MM.1S (cell line): Measurements from ENCODE around the gene AURKB.

Experiments
- EZH2 ChIP-seq: fragments of 300-600 bp; sonication (generic); optimal IDR thresholded peaks from 2 replicates; pipeline ENCODE3; 2017; ENCODE audit warnings: low read depth, mild to moderate bottlenecking, antibody characterized with exemption, low read length, mixed read lengths
- EZH2phosphoT487 ChIP-seq: fragments of 300-600 bp; sonication (generic); IDR thresholded peaks from 2 replicates; pipeline ENCODE4 v1.6.1; 2018; ENCODE audit warnings: antibody characterized with exemption, low read length
- TF ChIP-seq, protein P1 (sequence below): fragments of 300-600 bp; sonication (generic); IDR thresholded peaks from 2 replicates; pipeline ENCODE4 v1.5.1; 2016; ENCODE audit warnings: antibody characterized with exemption, low read length, mixed read lengths

DNA sequence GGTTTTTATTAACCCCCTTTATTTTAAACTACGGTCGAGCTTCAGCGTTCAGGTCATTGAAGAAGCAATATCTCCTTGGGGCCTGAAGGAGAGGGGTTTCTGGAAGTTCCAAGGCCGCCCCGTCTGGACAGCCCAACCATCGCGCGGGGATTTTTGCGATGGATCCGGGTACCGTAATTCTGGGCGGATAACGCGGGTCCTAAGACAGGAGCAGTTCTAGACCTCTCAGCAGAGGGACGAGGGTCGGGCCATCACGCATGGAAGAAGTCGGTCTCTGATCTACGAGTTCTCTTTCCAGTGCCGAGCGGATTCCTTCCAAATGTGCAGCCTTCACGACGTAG, 24.0 kb downstream of the AURKB start:
- TF ChIP-seq, protein P1, sequence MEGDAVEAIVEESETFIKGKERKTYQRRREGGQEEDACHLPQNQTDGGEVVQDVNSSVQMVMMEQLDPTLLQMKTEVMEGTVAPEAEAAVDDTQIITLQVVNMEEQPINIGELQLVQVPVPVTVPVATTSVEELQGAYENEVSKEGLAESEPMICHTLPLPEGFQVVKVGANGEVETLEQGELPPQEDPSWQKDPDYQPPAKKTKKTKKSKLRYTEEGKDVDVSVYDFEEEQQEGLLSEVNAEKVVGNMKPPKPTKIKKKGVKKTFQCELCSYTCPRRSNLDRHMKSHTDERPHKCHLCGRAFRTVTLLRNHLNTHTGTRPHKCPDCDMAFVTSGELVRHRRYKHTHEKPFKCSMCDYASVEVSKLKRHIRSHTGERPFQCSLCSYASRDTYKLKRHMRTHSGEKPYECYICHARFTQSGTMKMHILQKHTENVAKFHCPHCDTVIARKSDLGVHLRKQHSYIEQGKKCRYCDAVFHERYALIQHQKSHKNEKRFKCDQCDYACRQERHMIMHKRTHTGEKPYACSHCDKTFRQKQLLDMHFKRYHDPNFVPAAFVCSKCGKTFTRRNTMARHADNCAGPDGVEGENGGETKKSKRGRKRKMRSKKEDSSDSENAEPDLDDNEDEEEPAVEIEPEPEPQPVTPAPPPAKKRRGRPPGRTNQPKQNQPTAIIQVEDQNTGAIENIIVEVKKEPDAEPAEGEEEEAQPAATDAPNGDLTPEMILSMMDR = no peak
- TF ChIP-seq EZH2phosphoT487 (no peak), EZH2 (no peak)
